Neural cell (in vitro differentiated cells): ENCODE data around the gene CLNK.

Experiments
- CTCF ChIP-seq: fragments of 450-650 bp; IDR thresholded peaks from 2 replicates; pipeline ENCODE4 v1.5.1; 2014; ENCODE audit warnings: antibody characterized with exemption, mild to moderate bottlenecking, moderate library complexity; ENCODE audit not compliant: poor library complexity, severe bottlenecking
- POLR2AphosphoS5 ChIP-seq: IDR thresholded peaks from 2 replicates; pipeline ENCODE4 v1.6.1; 2012
- TAF1 ChIP-seq: IDR thresholded peaks from 2 replicates; pipeline ENCODE4 v1.6.1; 2012; ENCODE audit warnings: low read depth

- no peak for TF ChIP-seq POLR2AphosphoS5
- no peak for TF ChIP-seq CTCF
- no peak for TF ChIP-seq TAF1
Measured at GRCh38 chr4:10623862-10624261, 60.7 kb downstream of the CLNK start.
